ENCODE data around the gene DUS3L. TPM values are rescaled to one million over a fixed set of nuclear protein-coding genes. Genes with fewer than 3 reads are reported as not detected.
A peak's percentile ranks its signal among the peaks of the same experiment; 100 is the strongest.

The DUS3L gene
- total RNA-seq, 1 experiment from 2014 or later = 75.4 TPM

GRCh38 chr19:5803752-5804515 lies 13.0 kb upstream of the DUS3L start:
- no peaks in the 10 kb centered on the region for H3K9me3 Mint-ChIP-seq (ENCODE audit: unreplicated experiment)
- no TSS peak for BruUV-seq (replicated peaks)
- peak overlapping the region; percentile 75 for H3K4me3 Mint-ChIP-seq (ENCODE audit: unreplicated experiment)
- intact Hi-C loops (cut with micrococcal nuclease; ENCODE audit: unreplicated experiment) = loop anchor here (1.0 to 2.0 kb wide), 3 partner anchors 19 to 100 kb away; partner anchors contain the start of gene VMAC
- TF ChIP-seq CTCF (IDR thresholded peaks at IDR 0.05; ENCODE audit: insufficient read depth in 1 of 2, low read depth in 1 of 2, low read length in 1 of 2, severe bottlenecking in 1 of 2, unreplicated experiment in 1 of 2) = peak; percentile 91 to 97
- Histone ChIP-seq H3K36me3 (ENCODE audit: control insufficient read depth, insufficient read depth, low read length) (no peaks in the 10 kb centered on the region), H3K4me1 (0 out of 2 replicates have a peak, but pooled peaks cover 3% of the 10 kb centered on the region), H3K27me3 (replicated peaks; ENCODE audit: control insufficient read depth, insufficient read depth, low read length) (no peaks in the 10 kb centered on the region), H3K4me3 (ENCODE audit: low read depth, low read length) (peak overlapping the region; percentile 40), H3K9me3 (no peaks in the 10 kb centered on the region)
- peak; percentile 93 to 98 for DNase-seq
- H3K36me3 Mint-ChIP-seq (ENCODE audit: insufficient read depth, unreplicated experiment) = no peaks in the 10 kb centered on the region
- H3K27ac Mint-ChIP-seq (ENCODE audit: unreplicated experiment) = peak overlapping the region; percentile 53
- H3K27me3 Mint-ChIP-seq (ENCODE audit: insufficient read depth, unreplicated experiment) = no peaks in the 10 kb centered on the region
- ChIA-PET CTCF (interaction anchor here (0.6 to 2.0 kb wide), 27 partner anchors 10 to 295 kb away, joined by 3 to 56 read pairs (median 6); partner anchors contain the start of genes CATSPERD, DUS3L, LONP1 and NDUFA11), POLR2A (interaction anchor here (0.7 to 1.3 kb wide), 3 partner anchors 24 to 100 kb away, joined by 3 to 15 read pairs (median 7); partner anchors contain the start of genes NDUFA11 and VMAC)
- no peaks in the 10 kb centered on the region for H3K4me1 Mint-ChIP-seq (ENCODE audit: low read depth, unreplicated experiment)

- POLR2A ChIA-PET = interaction anchor here (0.7 to 1.3 kb wide), 3 partner anchors 24 to 101 kb away, joined by 3 to 15 read pairs (median 7); partner anchors contain the start of genes NDUFA11 and VMAC
- TF ChIP-seq CTCF (IDR thresholded peaks at IDR 0.05; ENCODE audit: insufficient read depth in 1 of 2, low read depth in 1 of 2, low read length in 1 of 2, severe bottlenecking in 1 of 2, unreplicated experiment in 1 of 2) = no peak
- peak in 1 of 2 experiments; percentile 54 for DNase-seq
- no peaks in the 10 kb centered on the region for H3K36me3 Mint-ChIP-seq (ENCODE audit: insufficient read depth, unreplicated experiment)
- no peaks in the 10 kb centered on the region for H3K9me3 Mint-ChIP-seq (ENCODE audit: unreplicated experiment)
- Histone ChIP-seq H3K4me3 (ENCODE audit: low read depth, low read length) (peak overlapping the region; percentile 40), H3K36me3 (ENCODE audit: control insufficient read depth, insufficient read depth, low read length) (no peaks in the 10 kb centered on the region), H3K9me3 (no peaks in the 10 kb centered on the region), H3K27me3 (replicated peaks; ENCODE audit: control insufficient read depth, insufficient read depth, low read length) (no peaks in the 10 kb centered on the region), H3K4me1 (0 out of 2 replicates have a peak, but pooled peaks cover 3% of the 10 kb centered on the region)
- no TSS peak for BruUV-seq (replicated peaks)
- CTCF ChIA-PET = interaction anchor here (0.6 to 2.0 kb wide), 25 partner anchors 9 to 295 kb away, joined by 3 to 56 read pairs (median 6); partner anchors contain the start of genes CATSPERD, DUS3L, LONP1 and NDUFA11
- no peaks in the 10 kb centered on the region for H3K4me1 Mint-ChIP-seq (ENCODE audit: low read depth, unreplicated experiment)
- H3K4me3 Mint-ChIP-seq (ENCODE audit: unreplicated experiment) = peak overlapping the region; percentile 75
- no peaks in the 10 kb centered on the region for H3K27me3 Mint-ChIP-seq (ENCODE audit: insufficient read depth, unreplicated experiment)
- peak overlapping the region; percentile 53 for H3K27ac Mint-ChIP-seq (ENCODE audit: unreplicated experiment)
- intact Hi-C loops (cut with micrococcal nuclease; ENCODE audit: unreplicated experiment) = no loop called here
Measured at GRCh38 chr19:5803441-5803751, 12.4 kb upstream of the DUS3L start.

GRCh38 chr19:5801796-5802619 lies 11.0 kb upstream of the DUS3L start:
- Mint-ChIP-seq H3K4me3 (ENCODE audit: unreplicated experiment) (peak overlapping the region; percentile 75), H3K27me3 (ENCODE audit: insufficient read depth, unreplicated experiment) (no peaks in the 10 kb centered on the region), H3K9me3 (ENCODE audit: unreplicated experiment) (no peaks in the 10 kb centered on the region), H3K27ac (ENCODE audit: unreplicated experiment) (no peak overlapping the region), H3K4me1 (ENCODE audit: low read depth, unreplicated experiment) (no peaks in the 10 kb centered on the region), H3K36me3 (ENCODE audit: insufficient read depth, unreplicated experiment) (no peaks in the 10 kb centered on the region)
- Histone ChIP-seq H3K36me3 (ENCODE audit: control insufficient read depth, insufficient read depth, low read length) (no peaks in the 10 kb centered on the region), H3K4me3 (ENCODE audit: low read depth, low read length) (no peak overlapping the region), H3K9me3 (no peaks in the 10 kb centered on the region), H3K27me3 (replicated peaks; ENCODE audit: control insufficient read depth, insufficient read depth, low read length) (no peaks in the 10 kb centered on the region), H3K4me1 (0 out of 2 replicates have a peak, but pooled peaks cover 3% of the 10 kb centered on the region)
- ChIA-PET CTCF (interaction anchor here (0.6 kb wide), 3 partner anchors 9 to 1591 kb away, joined by 3 to 4 read pairs (median 4); no protein-coding TSS in a partner anchor), POLR2A (no interaction called here)
- intact Hi-C loops (cut with micrococcal nuclease; ENCODE audit: unreplicated experiment) = no loop called here
- no peak for DNase-seq
- no peak for TF ChIP-seq CTCF (IDR thresholded peaks at IDR 0.05; ENCODE audit: insufficient read depth in 1 of 2, low read depth in 1 of 2, low read length in 1 of 2, severe bottlenecking in 1 of 2, unreplicated experiment in 1 of 2)
- BruUV-seq (replicated peaks) = no TSS peak

Measured in Caco-2 (cell line).